ENCODE results near the gene WASF1. TPM values are rescaled to one million over a fixed set of nuclear protein-coding genes. Genes with fewer than 3 reads are reported as not detected.

The WASF1 gene
- total RNA-seq = 1 to 10 TPM; 2.8 to 4.1 TPM
- long read RNA-seq = 0 reads

GRCh38 chr6:110179406-110180227 lies at the start of gene WASF1:
Gene WASF1, minus strand, starts transcription at chr6:110179670. Its CDS starts 52,069 bp downstream, at chr6:110127601.
- peak; percentile 91 to 93 for DNase-seq

GRCh38 chr6:110226261-110226660 lies 46.8 kb upstream of the WASF1 start:
- intact Hi-C loops (cut with DNase I, micrococcal nuclease) = no loop called here
- DNase-seq (no peak), ATAC-seq (peak; percentile 80)

More at GRCh38 chr6:110179406-110180227, at the start of gene WASF1:
- intact Hi-C loops (cut with DNase I, micrococcal nuclease) = loop anchor here in 1 of 2 donors (5.0 kb wide), 1 partner anchor 213 kb away; no protein-coding TSS in a partner anchor
- peak; percentile 98 for ATAC-seq

- ATAC-seq = no peak
- no peak for DNase-seq
- intact Hi-C loops (cut with DNase I, micrococcal nuclease) = no loop called here
Observed at GRCh38 chr6:110221738-110222137, 42.3 kb upstream of the WASF1 start.

GRCh38 chr6:110217266-110217665 lies 37.8 kb upstream of the WASF1 start:
- intact Hi-C loops (cut with DNase I, micrococcal nuclease) = no loop called here
- DNase-seq = no peak
- no peak for ATAC-seq

- DNase-seq = no peak
- intact Hi-C loops (cut with DNase I, micrococcal nuclease) = no loop called here
- ATAC-seq = no peak
Observed at GRCh38 chr6:110216140-110216539, 36.7 kb upstream of the WASF1 start.

- ATAC-seq (no peak), DNase-seq (no peak)
- intact Hi-C loops (cut with DNase I, micrococcal nuclease) = no loop called here
Observed at GRCh38 chr6:110214338-110214737, 34.9 kb upstream of the WASF1 start.

- ATAC-seq = no peak
- no peak for DNase-seq
- intact Hi-C loops (cut with DNase I, micrococcal nuclease) = no loop called here
Observed at GRCh38 chr6:110211753-110212152, 32.3 kb upstream of the WASF1 start.

- ATAC-seq = no peak
- no peak for DNase-seq
- intact Hi-C loops (cut with DNase I, micrococcal nuclease) = no loop called here
Observed at GRCh38 chr6:110207652-110208051, 28.2 kb upstream of the WASF1 start.

- intact Hi-C loops (cut with DNase I, micrococcal nuclease) = no loop called here
- no peak for ATAC-seq
- no peak for DNase-seq
Observed at GRCh38 chr6:110201151-110201884, 21.8 kb upstream of the WASF1 start.

- DNase-seq = no peak
- ATAC-seq = no peak
- intact Hi-C loops (cut with DNase I, micrococcal nuclease) = no loop called here
Observed at GRCh38 chr6:110198561-110198960, 19.1 kb upstream of the WASF1 start.

GRCh38 chr6:110196874-110197273 lies 17.4 kb upstream of the WASF1 start:
- intact Hi-C loops (cut with DNase I, micrococcal nuclease) = no loop called here
- ATAC-seq (no peak), DNase-seq (no peak)

- DNase-seq = no peak
- ATAC-seq = no peak
- intact Hi-C loops (cut with DNase I, micrococcal nuclease) = no loop called here
Observed at GRCh38 chr6:110195639-110196038, 16.2 kb upstream of the WASF1 start.

- intact Hi-C loops (cut with DNase I, micrococcal nuclease) = no loop called here
- ATAC-seq (no peak), DNase-seq (no peak)
Observed at GRCh38 chr6:110191477-110191876, 12.0 kb upstream of the WASF1 start.

GRCh38 chr6:110190726-110191125 lies 11.3 kb upstream of the WASF1 start:
- DNase-seq = no peak
- intact Hi-C loops (cut with DNase I, micrococcal nuclease) = no loop called here
- ATAC-seq = no peak

GRCh38 chr6:110188791-110189190 lies 9.3 kb upstream of the WASF1 start:
- intact Hi-C loops (cut with DNase I, micrococcal nuclease) = no loop called here
- no peak for DNase-seq

GRCh38 chr6:110185879-110186278 lies 6.4 kb upstream of the WASF1 start:
- no peak for ATAC-seq
- DNase-seq = no peak
- intact Hi-C loops (cut with DNase I, micrococcal nuclease) = no loop called here

More at GRCh38 chr6:110188791-110189190, 9.3 kb upstream of the WASF1 start:
- ATAC-seq = no peak

GRCh38 chr6:110183292-110183885 lies 3.9 kb upstream of the WASF1 start:
- DNase-seq (no peak), ATAC-seq (no peak)
- intact Hi-C loops (cut with DNase I, micrococcal nuclease) = no loop called here

GRCh38 chr6:110181131-110182030 lies 1.9 kb upstream of the WASF1 start:
- DNase-seq (no peak), ATAC-seq (no peak)
- intact Hi-C loops (cut with DNase I, micrococcal nuclease) = no loop called here
